ENCODE measurements around the gene NTRK2.

DNA sequence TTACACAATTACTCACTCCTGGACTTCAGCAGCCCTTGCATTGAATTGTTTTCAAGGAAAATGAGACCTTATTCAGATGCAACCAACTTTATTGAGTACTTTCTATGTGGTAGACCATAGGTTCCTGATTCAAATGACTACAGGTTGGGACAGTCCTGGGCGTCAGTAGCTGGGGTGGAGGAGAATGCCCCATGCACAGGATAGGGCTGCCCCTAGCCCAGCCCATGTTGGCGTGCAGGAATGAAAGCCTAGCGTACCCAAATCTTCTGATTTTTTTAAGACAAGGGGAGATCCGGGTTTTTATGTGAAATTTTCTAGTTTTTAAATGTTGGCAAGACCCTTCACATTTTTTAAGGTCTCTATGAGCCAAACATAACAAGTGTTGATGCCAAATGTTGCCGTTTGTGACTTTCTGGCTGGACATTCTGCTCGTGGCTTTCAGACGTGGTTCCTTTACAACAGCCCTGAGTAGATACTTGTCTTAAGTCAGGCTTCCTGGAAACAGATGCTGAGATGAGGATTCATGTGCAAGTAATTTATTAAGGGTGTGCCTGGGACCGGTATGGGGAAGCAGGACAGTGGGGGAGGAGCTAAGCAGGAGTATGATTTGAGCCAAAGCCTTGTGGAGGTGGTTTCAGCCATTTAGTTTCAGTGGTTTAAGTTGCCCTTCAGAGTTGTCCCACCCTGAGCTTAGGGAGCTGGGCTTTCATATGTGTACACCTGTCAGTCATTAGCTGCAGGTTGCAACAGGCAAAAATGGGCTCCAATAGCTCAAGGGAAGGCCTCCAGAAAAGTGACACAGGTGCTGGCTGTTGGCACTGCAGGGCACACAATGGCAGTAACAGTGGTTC is 154.1 kb downstream of the NTRK2 start:
- no peak for TF ChIP-seq EZH2 (IDR thresholded peaks at IDR 0.05; ENCODE audit: borderline replicate concordance, low read depth, low read length, poor library complexity, severe bottlenecking)
- TF ChIP-seq, protein P1, sequence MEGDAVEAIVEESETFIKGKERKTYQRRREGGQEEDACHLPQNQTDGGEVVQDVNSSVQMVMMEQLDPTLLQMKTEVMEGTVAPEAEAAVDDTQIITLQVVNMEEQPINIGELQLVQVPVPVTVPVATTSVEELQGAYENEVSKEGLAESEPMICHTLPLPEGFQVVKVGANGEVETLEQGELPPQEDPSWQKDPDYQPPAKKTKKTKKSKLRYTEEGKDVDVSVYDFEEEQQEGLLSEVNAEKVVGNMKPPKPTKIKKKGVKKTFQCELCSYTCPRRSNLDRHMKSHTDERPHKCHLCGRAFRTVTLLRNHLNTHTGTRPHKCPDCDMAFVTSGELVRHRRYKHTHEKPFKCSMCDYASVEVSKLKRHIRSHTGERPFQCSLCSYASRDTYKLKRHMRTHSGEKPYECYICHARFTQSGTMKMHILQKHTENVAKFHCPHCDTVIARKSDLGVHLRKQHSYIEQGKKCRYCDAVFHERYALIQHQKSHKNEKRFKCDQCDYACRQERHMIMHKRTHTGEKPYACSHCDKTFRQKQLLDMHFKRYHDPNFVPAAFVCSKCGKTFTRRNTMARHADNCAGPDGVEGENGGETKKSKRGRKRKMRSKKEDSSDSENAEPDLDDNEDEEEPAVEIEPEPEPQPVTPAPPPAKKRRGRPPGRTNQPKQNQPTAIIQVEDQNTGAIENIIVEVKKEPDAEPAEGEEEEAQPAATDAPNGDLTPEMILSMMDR (conservative IDR thresholded peaks at IDR 0.05; ENCODE audit: low read depth, low read length), result no peak

Measured in A673 (cell line).